GM21360 (cell line): ENCODE results near the gene GZMM.
"Not testable (repeated sequence)": the region's sequence is repeated elsewhere in the genome, so short reads cannot be mapped to it uniquely, and the experiment has no call there.

Experiments
- ATAC-seq: cut with Tn5 transposase; IDR thresholded peaks from one replicate; pipeline ENCODE4 v1.9.1; 2021; ENCODE audit warnings: mild to moderate bottlenecking, moderate library complexity; ENCODE audit not compliant: unreplicated experiment

Gene GZMM

GRCh38 chr19:580274-580835 is 36.5 kb downstream of the GZMM start:
- no peak for ATAC-seq

DNA sequence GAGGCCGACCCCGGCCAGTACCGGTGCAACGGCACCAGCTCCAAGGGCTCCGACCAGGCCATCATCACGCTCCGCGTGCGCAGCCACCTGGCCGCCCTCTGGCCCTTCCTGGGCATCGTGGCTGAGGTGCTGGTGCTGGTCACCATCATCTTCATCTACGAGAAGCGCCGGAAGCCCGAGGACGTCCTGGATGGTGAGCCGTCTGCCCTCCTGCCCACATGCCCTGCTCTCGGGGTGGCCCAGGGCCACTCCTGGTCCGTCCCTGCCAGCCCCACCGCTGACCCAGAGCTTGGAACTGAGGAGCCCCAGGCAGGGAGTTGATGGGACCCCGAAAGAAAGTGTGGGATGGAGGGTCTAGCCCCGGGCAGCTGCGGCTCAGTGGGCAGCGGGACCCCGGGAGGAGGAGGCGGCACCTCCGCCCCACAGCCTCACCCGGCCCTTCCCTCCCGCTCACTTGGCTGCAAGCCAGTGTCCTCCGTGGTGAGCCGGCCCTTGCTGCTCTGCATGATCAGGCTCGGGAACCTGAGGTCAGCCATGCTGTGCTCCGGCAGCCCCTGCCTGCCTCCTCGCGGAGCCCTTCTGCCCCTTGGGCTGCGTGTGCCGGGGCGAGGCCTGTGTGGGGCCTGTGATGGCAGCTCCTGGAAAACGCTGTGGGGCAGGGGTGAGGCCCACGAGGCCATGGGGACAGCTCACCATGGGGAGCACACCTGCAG is 37.7 kb downstream of the GZMM start:
- no peak for ATAC-seq

DNA sequence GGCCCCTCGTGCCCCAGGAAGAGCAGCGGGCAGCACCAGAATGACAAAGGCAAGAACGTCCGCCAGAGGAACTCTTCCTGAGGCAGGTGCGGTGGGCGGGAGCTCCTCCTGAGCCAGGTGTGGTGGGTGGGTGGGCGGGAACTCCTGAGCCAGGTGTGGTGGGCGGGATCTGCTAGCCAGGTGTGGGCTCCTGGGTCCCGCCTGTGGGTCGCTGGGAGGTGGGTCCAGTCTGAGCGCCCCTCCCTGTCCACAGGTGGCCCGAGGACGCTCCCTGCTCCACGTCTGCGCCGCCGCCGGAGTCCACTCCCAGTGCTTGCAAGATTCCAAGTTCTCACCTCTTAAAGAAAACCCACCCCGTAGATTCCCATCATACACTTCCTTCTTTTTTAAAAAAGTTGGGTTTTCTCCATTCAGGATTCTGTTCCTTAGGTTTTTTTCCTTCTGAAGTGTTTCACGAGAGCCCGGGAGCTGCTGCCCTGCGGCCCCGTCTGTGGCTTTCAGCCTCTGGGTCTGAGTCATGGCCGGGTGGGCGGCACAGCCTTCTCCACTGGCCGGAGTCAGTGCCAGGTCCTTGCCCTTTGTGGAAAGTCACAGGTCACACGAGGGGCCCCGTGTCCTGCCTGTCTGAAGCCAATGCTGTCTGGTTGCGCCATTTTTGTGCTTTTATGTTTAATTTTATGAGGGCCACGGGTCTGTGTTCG is 38.8 kb downstream of the GZMM start:
- no peak for ATAC-seq

DNA sequence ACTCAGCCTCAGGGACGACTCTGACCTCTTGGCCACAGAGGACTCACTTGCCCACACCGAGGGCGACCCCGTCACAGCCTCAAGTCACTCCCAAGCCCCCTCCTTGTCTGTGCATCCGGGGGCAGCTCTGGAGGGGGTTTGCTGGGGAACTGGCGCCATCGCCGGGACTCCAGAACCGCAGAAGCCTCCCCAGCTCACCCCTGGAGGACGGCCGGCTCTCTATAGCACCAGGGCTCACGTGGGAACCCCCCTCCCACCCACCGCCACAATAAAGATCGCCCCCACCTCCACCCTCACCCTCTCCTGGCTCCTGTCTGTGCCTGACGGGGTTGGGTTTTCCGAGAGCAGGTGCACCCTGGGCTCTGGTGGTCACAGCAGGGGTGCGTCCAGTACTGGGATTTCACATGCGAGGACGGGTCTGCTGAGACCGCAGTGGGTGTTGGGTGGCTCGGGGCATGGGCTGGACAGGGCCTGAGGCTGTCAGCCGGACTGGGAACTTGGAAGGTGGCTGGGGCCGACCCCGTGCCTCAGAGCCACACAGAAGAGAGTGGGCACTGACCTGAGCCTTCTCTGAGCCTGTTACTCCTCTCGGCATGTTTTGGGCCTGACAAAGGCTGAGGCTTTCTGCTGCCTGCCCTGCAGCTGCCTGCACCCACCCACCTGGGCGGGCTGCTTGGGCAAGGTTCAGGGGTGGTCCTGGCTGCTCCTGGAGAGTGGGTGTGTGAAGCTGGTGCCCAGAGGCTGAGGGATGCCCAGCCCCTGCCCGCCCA is 39.5 kb downstream of the GZMM start:
- no peak for ATAC-seq

GRCh38 chr19:583968-584239 is 40.1 kb downstream of the GZMM start:
- no peak for ATAC-seq

DNA sequence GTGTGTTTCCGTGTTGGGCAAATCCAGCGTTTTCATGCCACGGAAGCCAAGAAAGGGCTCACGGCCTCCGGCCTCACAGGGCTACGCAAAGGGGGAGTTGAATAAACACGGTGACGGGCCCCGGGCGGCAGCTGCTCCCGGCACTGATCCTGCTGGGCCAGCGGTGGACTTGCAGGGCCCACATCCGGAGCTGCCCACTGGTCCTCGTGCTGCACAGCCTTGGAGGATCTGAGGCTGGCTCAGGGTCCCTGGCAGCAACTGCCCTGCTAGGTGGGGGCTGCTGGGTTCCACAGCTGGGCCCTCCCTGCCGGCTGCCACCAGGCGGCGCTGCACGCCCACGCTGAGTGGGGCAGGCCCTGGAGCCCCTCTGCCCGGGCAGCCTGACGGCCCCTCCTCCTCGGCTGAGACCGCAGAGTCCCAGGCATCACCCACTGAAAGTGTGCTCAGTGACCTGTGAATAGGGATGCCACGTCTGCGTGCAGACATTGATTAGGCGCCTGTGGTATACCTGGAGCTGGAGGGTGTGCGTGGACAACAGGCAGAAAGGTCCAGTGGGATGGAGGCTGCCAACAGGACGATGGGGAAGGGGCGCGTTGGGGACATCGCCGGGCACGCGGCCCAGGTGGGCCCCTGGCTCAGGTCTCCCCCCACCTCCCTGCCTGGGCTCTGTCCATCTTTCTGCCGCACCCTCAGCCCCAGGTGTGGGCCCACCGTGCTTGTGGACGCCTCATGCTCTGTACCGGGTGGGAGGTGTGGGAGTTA is 40.6 kb downstream of the GZMM start:
- ATAC-seq, result no peak

GRCh38 chr19:585146-585545 is 41.3 kb downstream of the GZMM start:
- not testable (repeated sequence) for ATAC-seq

DNA sequence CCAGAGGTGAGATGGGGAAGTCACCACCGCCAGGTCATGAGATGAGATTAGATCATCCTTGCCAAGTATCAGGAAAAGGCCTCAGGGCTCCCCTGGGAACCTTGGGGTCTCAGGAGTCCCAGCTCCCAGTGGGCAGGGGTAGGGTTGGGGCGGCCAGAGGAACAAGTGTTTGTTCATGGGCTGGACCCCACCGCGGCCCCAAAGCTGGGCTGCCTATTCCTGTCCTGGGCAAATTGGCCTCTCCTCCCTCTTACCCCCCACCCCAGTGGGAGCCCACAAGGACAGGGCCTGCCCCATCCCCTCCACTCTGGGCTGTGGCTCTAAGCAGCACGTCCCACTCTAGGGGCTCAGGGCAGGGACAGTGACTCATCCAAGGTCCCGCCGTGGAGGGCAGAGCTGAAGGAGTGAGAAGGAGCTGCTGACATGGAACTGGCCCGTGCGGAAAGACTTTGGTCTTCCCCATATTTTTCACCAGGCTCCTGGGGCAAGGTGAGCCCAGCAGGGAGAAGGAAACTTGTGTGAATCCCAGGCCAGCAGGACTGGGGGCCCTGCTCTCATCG is 41.8 kb downstream of the GZMM start:
- ATAC-seq, result no peak

DNA sequence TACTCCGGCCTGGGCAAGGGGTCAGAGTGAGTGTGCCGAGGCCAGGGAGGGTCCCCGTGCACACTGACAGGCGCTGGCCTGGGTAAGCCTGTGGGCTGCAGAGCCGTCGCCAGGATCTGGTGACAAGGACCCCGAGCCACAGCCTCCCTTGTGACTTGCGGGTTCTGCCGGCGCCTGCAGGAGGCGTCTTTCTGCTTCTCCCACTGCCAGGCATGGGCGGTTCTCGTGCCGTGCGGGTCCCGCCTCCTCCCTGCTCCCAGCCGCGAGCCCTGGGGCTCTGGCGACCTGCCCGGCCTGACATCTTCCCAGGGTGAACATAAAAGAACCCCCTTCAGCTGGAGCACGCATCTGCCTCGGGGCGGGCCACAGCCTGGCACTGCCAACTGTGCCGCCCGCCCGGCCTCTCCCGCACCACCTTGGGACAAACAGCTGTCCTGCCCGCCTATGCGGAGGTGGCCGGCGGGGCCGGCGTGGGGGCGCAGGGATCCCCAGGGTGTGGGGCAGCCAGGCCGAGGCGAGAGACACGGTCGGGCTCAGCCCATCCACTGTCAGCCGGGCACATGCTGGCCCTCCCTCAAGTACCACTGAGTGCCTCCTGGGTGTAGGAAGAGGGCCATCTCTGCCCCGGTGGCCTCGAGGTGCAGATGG is 44.4 kb downstream of the GZMM start:
- ATAC-seq, result no peak

DNA sequence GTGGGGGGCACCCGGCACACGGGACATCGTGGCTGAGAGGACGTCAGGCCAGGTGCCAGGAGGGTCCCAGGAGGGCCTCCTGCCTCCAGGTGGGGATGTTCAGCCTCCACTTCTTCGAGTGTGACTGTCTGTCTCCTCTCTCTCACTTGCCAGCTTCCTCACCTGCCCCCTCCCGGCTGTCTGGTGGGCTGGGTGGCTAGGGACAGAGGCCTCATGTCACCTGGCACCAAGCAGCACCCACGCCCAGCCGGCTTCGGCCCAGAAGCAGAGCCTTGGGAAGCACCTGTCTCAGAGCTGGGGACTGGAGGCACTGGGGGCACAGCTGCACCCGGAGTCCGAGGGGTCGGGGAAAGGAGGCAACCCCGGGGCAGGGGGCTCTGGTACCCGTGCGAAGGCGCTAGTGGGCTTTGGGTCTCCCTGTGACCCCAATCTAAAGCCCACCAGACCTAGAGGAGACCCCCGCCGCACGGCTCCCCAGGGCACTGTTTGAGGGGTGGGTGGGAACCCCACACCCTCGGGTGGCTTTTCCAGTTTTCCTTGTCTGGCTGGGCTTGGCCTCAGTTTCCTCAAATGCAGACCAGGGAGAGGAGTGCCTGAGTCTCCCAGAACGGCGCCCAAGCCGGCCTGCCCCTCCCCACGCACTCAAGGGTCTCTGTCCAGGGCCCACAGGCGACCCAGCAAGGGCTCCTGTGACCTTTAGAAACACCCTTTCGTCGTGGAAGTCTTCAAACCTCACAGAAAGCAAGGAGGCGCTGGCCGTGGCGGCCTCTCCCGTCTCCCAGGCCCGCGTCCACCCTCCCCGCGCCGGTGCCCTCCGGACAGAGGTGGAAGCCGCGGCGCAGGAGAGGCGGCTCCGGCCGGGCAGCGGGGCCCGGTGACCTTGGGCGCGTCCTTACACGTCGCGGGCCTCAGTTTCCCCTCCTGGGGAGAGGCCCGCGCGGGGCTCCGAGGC is 45.2 kb downstream of the GZMM start:
- no peak for ATAC-seq

DNA sequence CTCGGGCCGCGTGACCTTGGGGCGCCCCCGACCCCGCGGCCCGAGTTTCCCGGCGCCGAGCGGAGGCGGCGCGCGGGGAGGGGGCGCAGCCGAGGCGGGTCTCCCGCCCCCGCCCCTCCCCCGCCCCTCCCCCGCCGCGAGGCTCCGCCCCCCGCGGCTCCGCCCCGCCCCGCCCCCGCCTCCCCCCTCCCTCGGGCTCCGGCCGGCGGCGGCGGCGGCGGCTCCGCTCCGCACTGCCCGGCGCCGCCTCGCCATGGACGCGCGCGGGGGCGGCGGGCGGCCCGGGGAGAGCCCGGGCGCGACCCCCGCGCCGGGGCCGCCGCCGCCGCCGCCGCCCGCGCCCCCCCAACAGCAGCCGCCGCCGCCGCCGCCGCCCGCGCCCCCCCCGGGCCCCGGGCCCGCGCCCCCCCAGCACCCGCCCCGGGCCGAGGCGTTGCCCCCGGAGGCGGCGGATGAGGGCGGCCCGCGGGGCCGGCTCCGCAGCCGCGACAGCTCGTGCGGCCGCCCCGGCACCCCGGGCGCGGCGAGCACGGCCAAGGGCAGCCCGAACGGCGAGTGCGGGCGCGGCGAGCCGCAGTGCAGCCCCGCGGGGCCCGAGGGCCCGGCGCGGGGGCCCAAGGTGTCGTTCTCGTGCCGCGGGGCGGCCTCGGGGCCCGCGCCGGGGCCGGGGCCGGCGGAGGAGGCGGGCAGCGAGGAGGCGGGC is 46.0 kb downstream of the GZMM start, which contains the start of gene HCN2:
Gene HCN2 (plus strand): TSS at position 189 of the 703 bp plus-strand sequence. CDS start 65 bp downstream, at position 254.
- no peak for ATAC-seq

DNA sequence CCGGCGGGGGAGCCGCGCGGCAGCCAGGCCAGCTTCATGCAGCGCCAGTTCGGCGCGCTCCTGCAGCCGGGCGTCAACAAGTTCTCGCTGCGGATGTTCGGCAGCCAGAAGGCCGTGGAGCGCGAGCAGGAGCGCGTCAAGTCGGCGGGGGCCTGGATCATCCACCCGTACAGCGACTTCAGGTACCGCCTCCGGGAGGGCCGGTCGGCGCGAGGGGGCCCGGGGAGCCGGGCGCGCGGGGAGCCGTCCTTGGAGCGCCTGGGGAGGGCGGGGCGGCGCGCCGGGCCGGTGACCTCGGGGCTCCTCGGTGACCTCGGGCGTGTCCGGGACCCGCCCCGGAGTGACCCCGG is 46.5 kb downstream of the GZMM start:
- ATAC-seq, result no peak

- no peak for ATAC-seq
Measured at GRCh38 chr19:590750-591098, 46.9 kb downstream of the GZMM start.

- ATAC-seq, result no peak
Measured at GRCh38 chr19:591099-591958, 47.5 kb downstream of the GZMM start.

DNA sequence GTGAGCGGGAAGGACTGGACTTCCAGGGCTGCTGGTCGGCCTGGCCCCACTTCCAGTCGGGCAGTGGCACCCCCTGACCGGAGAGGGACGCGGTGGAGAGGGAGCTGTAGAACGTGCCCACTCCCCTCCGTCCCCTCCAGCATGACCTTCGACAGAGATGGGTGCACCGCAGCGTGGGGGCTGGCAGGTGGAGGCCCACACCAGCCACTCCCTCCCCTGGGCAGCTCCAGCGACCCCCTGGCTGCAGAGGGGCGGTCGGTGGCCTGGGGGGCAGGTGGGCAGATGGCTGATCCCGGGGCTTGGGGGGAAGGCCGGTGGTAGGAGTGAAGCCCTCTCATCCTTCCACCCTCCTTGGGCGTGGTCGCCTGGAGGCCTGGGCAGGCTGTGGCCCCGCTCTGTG is 48.2 kb downstream of the GZMM start:
- ATAC-seq, result no peak

DNA sequence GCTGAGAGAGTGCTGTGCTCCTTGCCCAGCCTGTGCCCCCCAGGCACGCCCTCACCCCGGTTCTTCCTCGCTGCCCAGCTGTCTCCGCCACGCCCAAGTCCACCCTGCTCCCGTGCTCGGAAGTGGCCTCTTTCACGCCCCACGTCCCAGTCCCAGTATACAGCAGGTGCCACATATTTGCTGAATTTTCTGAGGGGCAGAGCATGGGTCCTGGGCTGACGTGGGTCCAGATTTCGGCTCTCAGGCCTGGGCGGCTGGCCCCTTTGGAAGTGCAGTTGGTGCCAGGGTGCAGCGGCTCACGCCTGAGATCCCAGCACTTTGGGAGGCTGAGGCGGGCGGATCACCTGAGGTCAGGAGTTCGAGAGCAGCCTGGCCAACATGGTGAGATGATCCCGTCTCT is 49.2 kb downstream of the GZMM start:
- no peak for ATAC-seq

GRCh38 chr19:593505-593904 is 49.7 kb downstream of the GZMM start:
- no peak for ATAC-seq
